Hepatic stellate cell (primary cell): ENCODE measurements around the gene SLC35B2.

Experiments used
- DNase-seq: peaks from one replicate; pipeline ENCODE4 v3.0.0; 2011; ENCODE audit warnings: low spot score

Gene SLC35B2

DNA sequence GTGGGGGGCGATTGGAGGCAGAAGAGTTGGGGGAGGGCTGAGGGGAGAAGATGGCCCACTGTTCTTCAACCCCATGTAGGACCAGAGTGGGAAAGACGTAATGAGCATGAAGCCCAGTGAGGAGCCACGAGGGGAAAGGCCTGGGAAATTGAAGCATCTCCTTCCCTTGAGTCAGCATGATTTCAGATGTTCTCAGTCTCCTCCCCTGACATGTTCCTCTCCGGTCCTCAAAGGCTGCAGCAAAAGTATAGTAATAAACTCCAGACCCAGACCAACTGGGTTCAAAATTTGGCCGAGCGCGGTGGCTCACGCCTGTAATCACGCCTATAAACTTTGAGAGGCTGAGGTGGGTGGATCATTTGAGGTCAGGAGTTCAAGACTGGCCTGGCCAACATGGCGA, 9.9 kb upstream of the SLC35B2 start:
- DNase-seq, result no peak

- DNase-seq, result no peak
Measured at GRCh38 chr6:44266347-44266746, 9.0 kb upstream of the SLC35B2 start.

DNA sequence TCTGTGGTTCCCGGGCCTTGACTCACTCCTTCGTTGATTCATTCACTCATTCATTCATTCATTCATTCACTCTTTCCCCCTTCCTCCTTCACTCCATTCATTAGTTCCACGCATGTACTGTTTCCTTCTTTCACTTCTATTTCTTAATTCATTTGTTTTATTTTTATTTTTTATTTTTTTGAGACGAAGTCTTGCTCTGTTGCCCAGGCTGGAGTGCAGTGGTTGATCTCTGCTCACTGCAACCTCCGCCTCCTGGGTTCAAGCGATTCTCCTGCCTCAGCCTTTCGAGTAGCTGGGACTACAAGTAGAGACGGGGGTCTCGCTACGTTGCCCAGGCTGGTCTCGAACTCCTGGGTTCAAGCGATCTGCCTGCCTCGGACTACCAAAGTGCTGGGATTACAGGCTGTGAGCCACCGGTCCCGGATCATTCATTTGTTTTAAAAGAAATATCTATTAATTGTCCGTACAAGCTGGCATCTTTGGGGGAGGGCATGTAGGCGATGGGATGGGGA, 8.4 kb upstream of the SLC35B2 start:
- DNase-seq, result no peak

DNA sequence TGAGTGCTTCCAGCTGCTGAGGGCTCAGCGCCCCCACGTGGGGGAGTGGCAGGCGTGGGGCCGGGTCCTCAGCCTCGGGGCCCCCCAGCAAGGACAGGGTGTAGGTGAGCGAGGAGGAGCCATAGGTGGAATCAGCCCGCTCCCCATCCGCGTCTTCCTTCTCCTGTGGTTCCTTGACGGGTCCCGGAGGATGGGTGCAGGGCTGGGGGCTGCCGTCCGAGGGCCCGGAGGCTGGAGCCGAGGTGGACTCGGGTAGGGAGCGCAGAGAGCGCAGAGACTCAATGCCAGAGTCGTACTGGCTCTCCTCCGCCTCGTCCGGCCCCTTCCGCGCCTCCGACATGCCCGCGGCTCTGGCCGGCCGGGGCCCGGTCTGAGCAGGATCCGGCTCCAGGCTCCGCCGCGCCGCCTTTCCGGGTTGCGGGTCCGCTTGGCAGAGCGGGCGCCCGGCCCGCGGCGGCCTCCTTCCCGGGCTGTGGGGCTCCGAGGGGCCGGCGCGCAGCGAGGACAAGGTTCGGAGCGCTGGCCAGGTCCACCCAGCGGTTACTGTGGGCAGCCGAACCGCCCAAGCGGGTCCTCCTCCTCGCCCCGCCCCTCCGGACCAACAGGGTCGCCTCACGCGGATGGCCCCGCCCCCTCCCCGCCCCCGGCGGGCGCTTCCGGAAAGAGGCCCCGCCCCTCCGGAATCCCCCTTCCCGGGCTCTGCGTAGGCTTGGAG, 7.8 kb upstream of the SLC35B2 start, which contains the start of gene NFKBIE:
TSS of gene NFKBIE (minus strand) at position 545 of the 715 bp plus-strand sequence. CDS start at position 340, 205 bp downstream.
- peak; percentile 96 for DNase-seq

GRCh38 chr6:44264154-44265006, 7.1 kb upstream of the SLC35B2 start:
- DNase-seq, result peak; percentile 47

DNA sequence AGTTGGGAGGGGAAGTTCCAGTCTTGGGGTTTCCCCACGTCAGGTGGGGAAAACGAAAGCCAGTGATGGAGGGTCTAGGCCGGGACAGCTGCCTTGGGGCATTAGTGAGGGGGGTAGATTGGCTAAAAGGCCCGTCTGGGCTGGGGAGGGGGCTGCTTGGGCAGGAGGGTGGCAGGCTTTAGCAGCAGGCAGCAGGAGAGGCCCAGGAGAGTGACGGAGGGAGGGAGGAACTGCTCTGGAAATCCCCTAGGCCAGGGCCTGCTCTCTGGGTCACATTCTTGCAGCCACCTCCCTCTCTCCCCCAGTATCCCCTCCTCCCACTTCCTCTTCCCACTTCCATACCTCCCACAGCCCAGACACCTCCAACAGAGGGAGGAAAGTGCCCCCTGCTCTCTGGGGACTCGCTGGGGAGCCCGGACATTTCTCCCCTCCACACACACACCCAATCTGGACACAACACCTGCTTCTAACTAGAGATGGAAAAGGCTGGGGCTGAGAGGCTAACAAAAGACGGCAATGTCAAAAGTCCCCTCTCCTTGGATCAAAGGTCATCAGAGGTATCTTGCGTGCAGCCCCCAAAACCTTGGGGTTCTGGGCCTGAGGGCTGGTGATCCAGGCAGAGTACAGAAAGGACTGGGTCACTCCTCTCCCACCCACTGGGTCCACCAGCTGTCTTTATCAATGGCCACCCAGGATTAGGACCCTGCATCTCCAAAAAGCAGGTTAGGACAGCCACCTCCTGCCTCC, 6.2 kb upstream of the SLC35B2 start:
- no peak for DNase-seq

GRCh38 chr6:44262467-44263353, 5.4 kb upstream of the SLC35B2 start:
- DNase-seq, result no peak

DNA sequence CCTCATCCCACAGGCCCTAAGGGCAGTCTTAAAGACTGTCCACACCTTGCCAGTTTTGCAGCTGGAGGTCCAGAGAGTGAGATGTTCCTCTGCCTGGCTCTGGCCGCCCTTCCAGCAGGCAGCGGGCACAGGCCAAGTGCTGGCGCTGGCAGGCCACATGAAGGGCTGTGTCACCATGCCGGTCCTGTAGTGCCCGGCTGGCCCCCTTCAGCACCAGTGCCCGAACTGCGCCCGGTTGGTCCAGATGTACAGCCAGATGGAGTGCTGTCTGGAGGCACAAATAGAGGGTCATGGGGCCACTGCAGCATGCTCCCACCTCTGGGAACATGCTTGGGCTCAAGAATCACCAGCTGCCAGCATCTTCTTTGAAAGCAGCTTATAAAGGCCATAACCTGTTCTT, 4.3 kb upstream of the SLC35B2 start:
- no peak for DNase-seq

- no peak for DNase-seq
Measured at GRCh38 chr6:44260451-44261297, 3.3 kb upstream of the SLC35B2 start.

DNA sequence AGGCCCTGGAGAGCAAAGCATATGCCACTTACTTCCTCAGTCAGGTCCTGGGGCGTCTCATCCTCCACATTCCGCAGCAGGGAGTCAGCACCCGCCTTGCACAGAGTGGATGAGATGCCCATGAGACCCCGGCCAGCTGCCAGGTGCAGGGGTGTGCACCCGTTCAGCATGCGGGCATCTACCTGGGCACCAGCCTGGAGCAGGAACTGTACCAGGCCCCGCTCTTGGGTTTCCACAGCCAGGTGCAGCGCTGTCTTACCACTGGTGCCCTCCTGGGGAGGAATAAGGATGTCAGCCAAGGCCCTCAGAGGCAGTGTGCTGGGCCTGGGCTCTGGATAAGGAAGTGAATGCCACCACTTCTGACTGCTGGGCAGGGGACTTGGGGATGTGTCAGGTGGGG, 2.7 kb upstream of the SLC35B2 start:
- no peak for DNase-seq

GRCh38 chr6:44258921-44259320, 1.6 kb upstream of the SLC35B2 start:
- DNase-seq, result no peak

GRCh38 chr6:44258325-44258863, 1.1 kb upstream of the SLC35B2 start:
- no peak for DNase-seq

- DNase-seq, result no peak
Measured at GRCh38 chr6:44257753-44258324, 511 bp upstream of the SLC35B2 start.

- DNase-seq, result no peak
Measured at GRCh38 chr6:44256775-44257024, 628 bp downstream of the SLC35B2 start.

GRCh38 chr6:44255871-44256774, 1.2 kb downstream of the SLC35B2 start:
- DNase-seq, result no peak

DNA sequence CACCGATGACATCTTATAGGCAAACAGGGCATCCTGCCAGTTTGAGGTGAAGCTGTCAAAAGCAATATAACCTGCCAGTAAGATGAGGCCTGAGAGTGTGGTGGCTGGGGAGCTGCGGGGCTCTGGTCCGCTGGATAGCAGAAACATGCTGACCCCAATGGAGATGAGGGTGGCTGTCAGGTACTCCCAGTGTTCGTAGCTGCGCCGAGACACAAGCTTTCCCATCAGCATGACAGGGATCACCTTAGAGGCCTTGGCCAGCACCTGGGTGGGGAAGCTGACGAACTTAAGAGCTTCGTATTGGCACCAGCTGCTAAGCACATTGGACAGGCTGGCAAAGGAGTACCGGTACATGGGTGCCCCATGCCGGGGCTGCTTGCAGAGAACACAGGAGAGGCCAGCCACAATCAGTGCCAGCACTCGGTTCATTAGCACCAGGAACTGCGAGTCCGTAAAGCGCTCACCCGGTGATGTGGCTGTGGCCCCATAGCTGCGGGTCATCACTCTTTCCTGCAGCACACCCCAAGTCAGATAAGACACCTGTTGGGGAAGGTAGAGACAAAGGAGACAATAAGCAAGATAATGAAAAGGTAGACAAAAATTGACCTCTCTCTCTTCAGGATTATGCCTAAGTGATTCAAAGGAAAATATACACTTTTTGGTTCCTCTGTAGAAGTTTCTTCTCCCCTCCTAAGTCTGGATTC, 2.1 kb downstream of the SLC35B2 start:
- DNase-seq, result no peak

DNA sequence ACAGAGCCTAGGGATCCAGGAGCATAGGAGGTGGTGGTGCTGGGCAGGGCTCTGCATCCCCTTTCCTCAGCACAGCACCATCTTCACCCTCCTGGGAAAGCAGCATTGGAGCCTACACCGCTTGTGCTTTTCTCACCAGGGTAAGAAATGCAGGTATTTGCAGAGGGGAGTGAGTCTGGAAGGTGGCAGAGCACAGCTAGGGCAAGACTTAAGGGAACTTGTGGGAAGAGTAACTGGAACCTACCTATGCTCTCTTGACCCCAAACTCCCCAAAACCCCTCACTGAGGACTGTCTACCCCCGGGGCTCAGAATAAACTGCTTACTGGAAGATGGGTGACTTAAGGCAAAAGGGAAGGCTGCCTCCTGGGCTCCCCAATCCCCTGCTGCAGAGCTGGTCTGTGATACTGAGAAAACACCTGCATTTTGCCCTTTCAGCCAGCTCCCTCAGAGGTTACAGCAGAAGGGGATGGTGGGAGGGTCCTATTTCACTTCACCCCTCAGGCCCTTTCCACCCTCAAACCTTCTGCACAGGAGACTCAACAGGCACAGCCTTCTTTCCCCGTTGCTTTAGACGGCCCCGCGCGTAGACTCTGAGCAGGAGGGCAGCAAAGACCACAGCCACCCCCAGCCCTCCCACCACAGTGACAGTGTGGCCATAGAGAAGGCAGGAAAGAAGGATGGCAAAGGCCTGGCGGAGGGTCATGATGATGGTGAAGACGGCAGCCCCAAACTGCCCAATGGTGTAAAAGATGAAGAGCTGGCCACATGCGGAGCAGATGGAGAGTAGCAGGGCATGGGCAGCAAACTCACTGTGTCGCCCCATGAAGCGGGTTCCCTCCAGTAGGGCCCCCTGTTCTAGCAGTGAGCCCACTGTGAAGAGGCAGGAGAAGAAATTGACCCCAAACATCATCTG, 2.9 kb downstream of the SLC35B2 start:
- DNase-seq, result no peak
